Activated gamma-delta T cell treated with anti-CD3 and anti-CD28 coated beads, Interleukin-2, amount 50 U/mL, for 16 hours (primary cell): Measurements from ENCODE around the gene CSMD2.

ENCODE experiments used
- DNase-seq: peaks from one replicate; pipeline ENCODE4 v3.0.0-alpha.2; 2020; ENCODE audit warnings: low read depth

The CSMD2 gene

GRCh38 chr1:33635336-33636012 is 529.6 kb downstream of the CSMD2 start:
- DNase-seq = no peak

DNA sequence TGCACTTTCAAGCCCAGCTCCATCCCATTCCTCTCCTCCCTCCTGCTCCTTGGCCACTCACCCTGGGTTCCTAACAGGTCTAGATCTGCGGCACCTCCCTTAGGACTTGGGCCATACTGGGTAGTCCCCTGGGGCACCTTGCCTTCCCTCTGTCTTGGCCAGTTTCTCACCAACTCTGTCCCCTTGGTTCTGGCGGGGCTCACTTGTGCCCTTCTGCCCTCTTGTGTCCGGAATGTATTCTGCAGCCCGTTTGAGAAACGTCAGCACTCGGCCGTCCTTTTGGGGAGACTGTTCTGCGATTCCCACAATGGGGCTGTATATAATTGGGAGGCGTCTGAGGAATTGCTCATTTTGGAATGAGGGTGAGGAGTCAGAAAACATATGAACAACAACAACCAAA is 530.2 kb downstream of the CSMD2 start:
- no peak for DNase-seq

- no peak for DNase-seq
Measured at GRCh38 chr1:33634143-33634542, 530.9 kb downstream of the CSMD2 start.

- DNase-seq = peak; percentile 73
Measured at GRCh38 chr1:33633019-33633801, 531.8 kb downstream of the CSMD2 start.

DNA sequence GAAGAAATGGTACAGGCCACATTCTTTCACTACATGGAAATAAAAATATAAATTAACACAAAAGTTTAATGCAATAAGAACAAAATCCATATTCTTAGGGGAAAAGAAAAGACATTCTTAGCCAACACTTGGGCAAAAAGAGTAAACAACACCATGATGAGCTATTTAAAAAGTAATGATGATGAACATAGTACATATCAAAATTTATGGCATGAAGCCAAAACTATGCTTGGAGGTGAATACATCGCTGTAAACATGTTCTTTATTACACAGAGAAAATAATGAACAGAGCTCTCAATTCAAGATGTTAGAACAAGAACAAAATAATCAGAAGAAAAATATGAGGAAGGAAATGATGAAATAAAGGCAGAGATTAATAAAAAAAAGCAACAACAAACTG is 534.3 kb downstream of the CSMD2 start:
- DNase-seq = no peak

GRCh38 chr1:33626801-33627200 is 538.2 kb downstream of the CSMD2 start:
- DNase-seq = no peak

- no peak for DNase-seq
Measured at GRCh38 chr1:33624991-33625870, 539.8 kb downstream of the CSMD2 start.

- DNase-seq = no peak
Measured at GRCh38 chr1:33624261-33624990, 540.6 kb downstream of the CSMD2 start.

DNA sequence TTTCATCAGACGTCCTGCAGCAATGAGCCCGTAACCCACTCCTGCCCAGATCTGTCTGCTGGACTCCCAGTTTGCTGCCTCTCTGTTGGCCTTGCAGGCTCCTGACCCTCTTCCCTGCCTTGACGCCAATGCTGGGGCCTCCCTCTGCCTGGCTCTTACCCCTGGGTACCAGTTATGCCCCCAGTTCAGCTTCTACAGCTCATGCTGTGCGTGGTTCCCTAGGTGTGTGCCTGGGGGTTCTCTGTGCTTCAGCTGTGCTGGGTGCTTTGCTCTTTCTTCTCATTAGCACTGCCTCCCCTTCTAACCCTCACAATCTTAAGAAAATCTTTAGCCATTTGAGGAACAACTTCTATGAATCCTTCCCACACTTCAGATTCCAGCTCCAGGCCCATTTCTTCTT is 541.2 kb downstream of the CSMD2 start:
- no peak for DNase-seq

DNA sequence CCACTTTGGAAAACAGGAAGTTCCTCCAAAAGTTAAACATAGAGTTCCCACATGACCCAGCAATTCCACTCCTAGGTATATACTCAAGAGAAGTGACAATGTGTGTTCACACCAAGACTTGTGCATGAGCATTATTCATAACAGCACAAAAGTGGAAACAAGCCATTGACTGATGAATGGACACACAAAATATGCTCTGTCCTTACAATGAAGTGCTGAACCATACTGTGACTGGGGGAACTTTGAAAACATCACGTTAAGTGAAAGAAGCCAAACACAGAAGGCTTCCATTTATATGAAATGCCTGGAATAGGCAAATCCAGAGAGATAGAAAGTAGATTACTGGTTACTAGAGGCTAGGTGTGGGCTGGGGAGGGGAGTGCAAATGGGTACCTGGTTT is 542.3 kb downstream of the CSMD2 start:
- no peak for DNase-seq

DNA sequence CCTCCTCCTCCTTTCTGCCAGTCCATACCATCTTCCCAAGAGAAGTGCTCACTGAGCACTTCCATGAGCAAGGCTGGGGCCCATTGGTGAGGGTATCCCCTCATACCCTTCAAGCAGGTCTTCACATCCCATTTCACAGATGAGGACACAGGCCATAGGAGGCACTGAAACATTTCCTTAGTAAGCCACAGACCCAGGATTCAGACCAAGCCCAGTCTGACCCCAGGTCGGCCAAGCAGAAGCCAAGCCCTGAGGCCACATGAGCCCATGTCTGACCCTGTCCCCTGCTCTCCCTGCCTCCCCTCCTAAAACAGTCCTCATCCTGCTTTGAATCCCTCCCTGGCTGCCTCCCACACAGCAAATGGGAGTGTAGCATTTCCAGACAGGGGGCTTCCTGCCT is 546.4 kb downstream of the CSMD2 start:
- DNase-seq = no peak

GRCh38 chr1:33617451-33617850 is 547.6 kb downstream of the CSMD2 start:
- no peak for DNase-seq

DNA sequence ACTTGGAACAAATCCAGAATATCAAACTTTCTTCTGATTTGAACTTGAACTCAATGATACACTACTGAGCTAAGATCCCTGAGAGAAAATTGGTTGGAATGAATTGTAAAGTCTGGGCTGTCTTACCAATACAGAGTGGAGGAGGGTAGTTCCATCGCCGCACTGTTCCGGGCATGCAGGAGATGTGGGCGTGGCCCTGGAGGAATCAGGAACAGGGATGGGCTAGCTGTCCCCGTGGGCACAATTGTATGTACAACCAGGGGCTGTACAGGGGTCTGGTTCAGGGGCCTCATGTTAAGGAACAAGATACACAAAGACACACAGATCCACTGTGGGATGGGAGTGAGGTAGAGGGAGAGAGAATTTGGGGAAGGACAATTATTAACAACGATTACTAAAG is 548.2 kb downstream of the CSMD2 start:
- no peak for DNase-seq

- DNase-seq = no peak
Measured at GRCh38 chr1:33615546-33615945, 549.5 kb downstream of the CSMD2 start.

- no peak for DNase-seq
Measured at GRCh38 chr1:33610864-33611455, 554.1 kb downstream of the CSMD2 start.

DNA sequence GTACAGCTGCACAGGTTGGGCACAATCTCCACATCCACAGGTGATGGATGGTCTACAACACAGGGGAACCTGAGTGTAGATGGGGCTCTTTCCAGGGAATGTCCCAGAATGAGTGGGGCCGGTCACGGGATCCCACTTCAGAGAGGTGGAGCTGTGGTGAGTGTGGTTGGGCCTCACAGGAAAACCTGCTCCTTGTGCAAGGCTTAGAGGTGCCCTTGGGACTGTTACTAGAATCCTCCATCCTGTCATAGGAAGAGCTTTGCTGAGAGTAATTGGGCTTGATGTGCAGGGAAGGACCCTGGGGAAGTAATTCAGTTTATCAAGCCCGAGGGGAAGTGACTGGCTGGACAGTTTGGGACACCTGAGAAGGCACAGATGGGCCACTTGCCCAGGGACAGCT is 554.6 kb downstream of the CSMD2 start:
- DNase-seq = no peak

DNA sequence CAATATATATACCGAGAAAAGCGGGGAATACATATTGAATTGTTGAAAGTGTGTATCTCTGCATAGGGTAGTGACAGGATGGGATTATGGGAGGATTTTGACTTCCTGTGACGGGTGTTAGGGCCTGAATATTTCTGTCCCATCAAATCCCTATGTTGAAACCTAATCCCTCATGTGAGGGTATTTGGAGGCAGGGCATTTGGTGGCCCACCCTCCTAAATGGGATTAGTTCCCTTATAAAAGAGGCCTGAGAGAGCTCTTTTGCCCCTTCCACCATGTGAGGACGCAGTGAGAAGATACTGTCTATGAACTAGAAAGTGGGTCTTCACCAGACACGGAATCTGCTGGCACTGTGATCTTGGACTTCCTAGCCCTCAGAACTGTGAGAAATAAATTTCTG is 555.3 kb downstream of the CSMD2 start:
- DNase-seq = no peak

GRCh38 chr1:33608825-33609400 is 556.1 kb downstream of the CSMD2 start:
- DNase-seq = no peak

GRCh38 chr1:33607444-33608005 is 557.5 kb downstream of the CSMD2 start:
- DNase-seq = no peak

DNA sequence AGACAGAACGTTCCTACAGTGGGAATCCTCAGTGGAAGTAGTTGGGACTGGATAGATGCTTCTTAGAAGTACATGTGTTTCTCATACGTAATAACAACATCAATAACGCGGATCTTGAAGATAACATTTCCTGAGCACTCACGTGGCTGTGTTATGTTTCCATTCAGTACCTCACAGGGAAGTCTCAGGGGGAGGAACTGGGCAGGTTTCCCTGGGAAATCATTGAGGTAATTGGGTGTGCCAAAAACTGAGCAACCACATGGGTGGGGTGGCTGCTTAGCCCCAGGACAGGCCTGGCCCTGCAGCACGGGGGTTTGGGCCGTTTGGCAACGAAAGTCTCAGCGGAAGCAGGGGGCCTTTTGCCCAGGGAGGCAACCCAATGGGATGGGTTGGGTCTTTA is 558.8 kb downstream of the CSMD2 start:
- no peak for DNase-seq

GRCh38 chr1:33602271-33602670 is 562.8 kb downstream of the CSMD2 start:
- DNase-seq = no peak
